Measurements from ENCODE around the gene GAS2L3.
"Not testable (repeated sequence)": the region's sequence is repeated elsewhere in the genome, so short reads cannot be mapped to it uniquely, and the experiment has no call there.

GAS2L3 gene

GRCh38 chr12:100632445-100632892 lies 59.0 kb downstream of the GAS2L3 start:
- no peak overlapping the region for H3K4me3 ChIP-seq (ENCODE audit: low read depth, low read length)
- no peak for TF ChIP-seq CTCF (IDR thresholded peaks at IDR 0.05; ENCODE audit: borderline replicate concordance, insufficient read depth, low read depth, low read length)

- H3K4me3 ChIP-seq (ENCODE audit: low read depth, low read length): not testable (repeated sequence)
Measured at GRCh38 chr12:100633082-100633785, 59.8 kb downstream of the GAS2L3 start.

GRCh38 chr12:100643246-100643645 lies 69.8 kb downstream of the GAS2L3 start:
- no peak overlapping the region for H3K4me3 ChIP-seq (ENCODE audit: low read depth, low read length)
- no peak for TF ChIP-seq CTCF (IDR thresholded peaks at IDR 0.05; ENCODE audit: borderline replicate concordance, insufficient read depth, low read depth, low read length)

- no peak for TF ChIP-seq CTCF (IDR thresholded peaks at IDR 0.05; ENCODE audit: borderline replicate concordance, insufficient read depth, low read depth, low read length)
- H3K4me3 ChIP-seq (ENCODE audit: low read depth, low read length): no peak overlapping the region
Measured at GRCh38 chr12:100646896-100647295, 73.4 kb downstream of the GAS2L3 start.

DNA sequence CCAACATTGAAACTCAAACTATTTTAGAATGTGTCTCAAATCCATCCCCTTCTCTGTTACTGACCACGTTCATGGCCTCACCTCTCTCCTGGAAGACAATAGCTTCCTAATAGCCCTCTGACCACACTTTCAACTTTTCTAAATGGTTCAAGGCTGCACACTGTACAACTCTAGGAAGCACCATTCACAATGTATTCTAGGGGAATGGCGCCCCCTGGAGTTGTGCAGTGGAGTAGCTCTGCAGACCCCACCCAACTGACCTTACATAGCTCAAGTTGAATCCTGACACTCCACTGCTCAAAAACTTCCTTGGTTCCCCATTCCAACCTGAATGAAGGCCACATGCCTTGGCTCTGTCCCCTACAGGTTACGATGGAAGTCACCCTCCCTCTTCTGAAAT lies 77.6 kb downstream of the GAS2L3 start:
- H3K4me3 ChIP-seq (ENCODE audit: low read depth, low read length): no peak overlapping the region
- TF ChIP-seq CTCF (IDR thresholded peaks at IDR 0.05; ENCODE audit: borderline replicate concordance, insufficient read depth, low read depth, low read length): 0 out of 2 replicates have a peak, but pooled peaks have one; percentile 4

GRCh38 chr12:100651694-100652093 lies 78.2 kb downstream of the GAS2L3 start:
- no peak overlapping the region for H3K4me3 ChIP-seq (ENCODE audit: low read depth, low read length)
- no peak for TF ChIP-seq CTCF (IDR thresholded peaks at IDR 0.05; ENCODE audit: borderline replicate concordance, insufficient read depth, low read depth, low read length)

- no peak overlapping the region for H3K4me3 ChIP-seq (ENCODE audit: low read depth, low read length)
- no peak for TF ChIP-seq CTCF (IDR thresholded peaks at IDR 0.05; ENCODE audit: borderline replicate concordance, insufficient read depth, low read depth, low read length)
Measured at GRCh38 chr12:100652488-100652887, 79.0 kb downstream of the GAS2L3 start.

Data from GM12875 (cell line).